Prostate gland (tissue), 2 donors: Measurements from ENCODE around the gene ID3.

Experiments used
- CTCF ChIP-seq, 4 experiments: fragments of 200-600 bp in 2 of 4; fragments of 450-650 bp in 2 of 4; sonication (generic) in 2 of 4; IDR thresholded peaks; 1 replicate in 3 of 4; 2 replicates in 1 of 4; pipeline ENCODE4 v1.5.1; 2016 to 2019; ENCODE audit warnings: antibody characterized with exemption in 4 of 4, mild to moderate bottlenecking in 2 of 4, moderate library complexity in 2 of 4
- POLR2A ChIP-seq: fragments of 450-650 bp; IDR thresholded peaks from one replicate; pipeline ENCODE4 v1.6.1; 2016; ENCODE audit warnings: antibody characterized with exemption, mild to moderate bottlenecking

GRCh38 chr1:23568608-23569383 is 9.5 kb upstream of the ID3 start:
- TF ChIP-seq CTCF (IDR thresholded peaks at IDR 0.05) (no peak), POLR2A (no peak)
